Peyer's patch (tissue), 4 donors: ENCODE results near the gene CLK2.
A peak's percentile ranks its signal among the peaks of the same experiment; 100 is the strongest.

Source experiments
- CTCF ChIP-seq, 6 experiments: fragments of 450-650 bp in 4 of 6; fragments of 200-600 bp in 2 of 6; sonication (generic) in 1 of 6; IDR thresholded peaks; one replicate each; pipeline ENCODE4 v1.5.1; 2017 to 2019; ENCODE audit warnings: antibody characterized with exemption in 6 of 6, mild to moderate bottlenecking in 3 of 6, moderate library complexity in 1 of 6
- POLR2A ChIP-seq, 2 donors: fragments of 450-650 bp; IDR thresholded peaks; one replicate each; pipeline ENCODE4 v1.5.1; 2017; ENCODE audit warnings: antibody characterized with exemption in 2 of 2, mild to moderate bottlenecking in 2 of 2, moderate library complexity in 2 of 2

GRCh38 chr1:155277070-155277901 lies 4.0 kb upstream of the CLK2 start, which contains the start of gene HCN3:
- peak; percentile 43 to 85 (median 79) for TF ChIP-seq CTCF (IDR thresholded peaks at IDR 0.05)
- TF ChIP-seq POLR2A (IDR thresholded peaks at IDR 0.05), result peak in 1 of 2 donors; percentile 25
